Stimulated activated CD8-positive, alpha-beta memory T cell treated with anti-CD3 and anti-CD28 coated beads, Interleukin-15, amount 100 ng/mL, for 24 hours (primary cell): ENCODE results near the gene PGRMC1.
"Not testable (repeated sequence)": the region's sequence is repeated elsewhere in the genome, so short reads cannot be mapped to it uniquely, and the experiment has no call there.

Experiments
- DNase-seq: peaks from one replicate; pipeline ENCODE4 v3.0.0-alpha.2; 2020; ENCODE audit warnings: low read depth

PGRMC1 gene

DNA sequence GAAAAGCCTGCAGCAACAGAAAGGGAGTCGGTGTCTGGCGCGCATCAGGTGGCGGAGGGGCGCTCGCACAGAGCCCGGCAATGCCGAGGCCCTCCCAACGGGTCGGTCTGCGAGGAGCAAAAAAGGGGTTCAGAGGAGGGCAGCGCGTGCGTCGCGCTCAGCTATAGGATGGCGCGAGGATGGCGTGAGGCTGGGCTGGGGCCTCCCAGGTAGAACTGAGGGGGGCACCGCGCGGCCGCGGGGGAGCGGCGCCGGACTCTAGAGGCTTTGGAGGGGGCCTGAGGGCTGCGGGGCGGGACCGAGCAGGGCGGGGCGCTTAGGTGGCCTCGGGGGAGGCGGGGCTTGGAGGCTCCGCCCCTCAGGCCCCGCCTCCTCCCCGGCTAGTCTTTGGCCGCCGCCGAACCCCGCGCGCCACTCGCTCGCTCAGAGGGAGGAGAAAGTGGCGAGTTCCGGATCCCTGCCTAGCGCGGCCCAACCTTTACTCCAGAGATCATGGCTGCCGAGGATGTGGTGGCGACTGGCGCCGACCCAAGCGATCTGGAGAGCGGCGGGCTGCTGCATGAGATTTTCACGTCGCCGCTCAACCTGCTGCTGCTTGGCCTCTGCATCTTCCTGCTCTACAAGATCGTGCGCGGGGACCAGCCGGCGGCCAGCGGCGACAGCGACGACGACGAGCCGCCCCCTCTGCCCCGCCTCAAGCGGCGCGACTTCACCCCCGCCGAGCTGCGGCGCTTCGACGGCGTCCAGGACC lies at the start of gene PGRMC1:
PGRMC1 (plus strand) TSS at position 414 of the 751 bp plus-strand sequence; CDS start at position 493, 79 bp downstream.
- DNase-seq, result peak; percentile 35

DNA sequence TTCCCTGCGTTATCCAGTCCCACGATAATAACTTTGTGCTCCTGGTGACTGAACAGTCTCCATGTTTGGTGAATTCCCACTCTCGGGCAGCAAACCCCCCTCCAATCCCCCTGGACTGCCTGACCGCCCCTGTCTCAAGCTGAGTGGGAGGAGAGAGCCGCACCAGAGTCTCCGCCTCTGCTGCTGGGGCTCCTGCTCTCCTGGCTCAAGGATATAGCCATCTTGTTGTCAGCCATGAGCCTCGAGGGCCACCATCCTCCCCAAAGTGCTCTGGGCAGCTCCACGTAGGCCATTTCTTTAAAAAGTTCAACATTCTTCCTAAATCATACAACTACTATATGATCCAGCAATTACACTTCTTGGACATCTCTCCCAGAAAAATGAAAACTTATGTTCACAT lies 49.3 kb upstream of the PGRMC1 start:
- no peak for DNase-seq

DNA sequence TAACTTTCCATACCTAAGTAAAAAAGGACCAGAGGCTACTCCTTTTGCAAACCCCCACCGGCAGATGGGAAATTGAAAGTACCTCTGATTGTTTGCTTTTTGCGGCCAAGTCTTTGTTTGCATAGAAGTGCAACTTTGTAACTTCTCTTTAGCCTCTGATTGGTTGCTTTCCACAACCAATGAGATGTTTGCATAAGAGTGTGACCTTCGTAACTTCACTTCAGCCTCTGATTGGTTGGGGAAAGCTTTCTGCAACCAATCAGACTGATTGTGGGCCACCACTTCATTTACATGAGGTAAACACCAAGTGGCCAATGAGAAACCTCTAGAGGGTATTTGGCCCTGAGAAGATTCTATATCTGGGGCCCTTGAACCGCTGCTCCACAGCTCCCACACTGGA lies 48.8 kb upstream of the PGRMC1 start:
- DNase-seq, result no peak

DNA sequence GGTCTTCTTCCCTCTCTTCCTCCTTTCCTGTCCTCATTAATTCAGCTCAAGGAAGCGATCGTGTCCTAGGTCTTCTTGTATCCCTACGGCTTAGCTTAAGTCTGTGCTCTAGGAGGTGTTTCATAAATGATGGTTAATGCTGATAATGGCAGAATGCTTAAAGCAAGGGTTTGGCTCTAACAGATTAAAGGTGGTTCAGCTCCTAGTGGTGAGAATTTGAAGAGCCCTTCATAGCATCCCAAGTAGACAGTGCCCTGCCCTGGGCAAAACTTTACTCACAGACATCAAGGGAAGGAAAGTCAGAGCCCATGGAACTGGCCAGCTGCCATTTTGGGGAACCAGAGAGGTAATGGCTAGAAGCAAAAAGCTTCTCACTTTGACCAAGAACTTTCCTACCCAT lies 47.0 kb upstream of the PGRMC1 start:
- DNase-seq, result no peak

DNA sequence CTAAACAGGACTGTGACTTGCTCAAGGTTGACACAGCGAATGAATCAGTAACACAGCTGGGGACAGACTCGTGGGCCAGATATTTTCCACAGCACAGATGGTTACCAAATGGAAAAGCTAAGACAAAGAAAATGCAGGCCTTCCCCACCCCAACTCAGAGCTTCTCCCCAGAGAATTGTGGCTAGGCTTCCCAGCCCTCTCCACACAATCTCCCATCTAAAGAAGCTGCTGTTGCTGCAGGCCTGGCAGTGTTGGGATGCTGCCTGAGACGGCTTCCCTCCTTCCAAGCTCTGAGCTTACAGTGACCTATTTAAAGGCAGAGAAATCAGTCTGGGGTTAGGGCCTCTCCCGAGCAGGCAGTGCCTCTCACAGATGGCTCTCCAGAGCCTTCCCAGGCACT lies 46.5 kb upstream of the PGRMC1 start:
- no peak for DNase-seq

DNA sequence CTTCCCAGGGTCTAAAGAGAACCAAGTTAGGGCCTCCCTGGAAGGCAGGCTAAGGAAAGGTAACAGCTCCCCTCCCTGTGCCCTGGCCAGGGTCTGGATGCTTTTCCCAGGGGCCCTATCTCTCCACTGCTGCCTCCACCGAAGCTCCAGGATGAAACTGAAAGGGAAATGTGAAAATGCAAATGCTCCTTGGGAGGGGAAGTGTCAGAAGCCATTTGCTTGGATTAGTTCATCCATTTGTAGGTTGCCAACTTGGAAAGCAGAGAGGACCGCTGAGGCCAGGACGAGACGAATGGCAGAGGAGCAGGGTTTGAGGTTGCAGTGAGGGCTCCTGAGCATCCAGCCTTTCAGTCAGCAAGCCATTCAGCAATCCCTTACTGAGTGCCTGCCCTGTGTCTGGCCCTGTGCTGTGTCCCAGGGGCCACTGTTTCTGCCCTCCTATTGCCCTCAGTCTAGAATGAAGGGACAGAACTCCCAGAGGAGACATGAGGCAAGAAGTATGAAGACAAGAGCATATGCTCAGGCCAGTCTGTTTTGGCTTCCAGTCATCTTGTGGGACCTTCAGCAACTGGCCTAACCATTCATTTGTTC lies 45.9 kb upstream of the PGRMC1 start:
- DNase-seq, result no peak

DNA sequence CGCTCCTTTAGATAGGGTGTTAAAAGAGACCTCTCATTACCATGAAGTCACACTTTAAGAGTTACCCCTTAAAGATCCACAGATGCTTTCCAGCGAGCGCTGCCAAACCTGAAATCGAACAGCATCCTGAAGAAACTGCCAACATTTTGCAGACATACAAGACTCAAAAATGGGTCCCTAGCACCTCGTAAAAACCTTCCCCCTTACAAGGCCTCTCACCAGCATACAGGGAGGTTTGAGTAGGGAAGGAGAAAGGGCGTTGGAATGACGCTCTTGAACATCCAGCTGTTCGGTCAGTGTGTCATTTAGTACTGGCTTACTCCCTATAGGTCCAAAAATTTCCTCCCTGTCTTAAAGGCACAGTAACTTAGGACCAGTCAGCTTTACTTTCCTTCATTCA lies 45.3 kb upstream of the PGRMC1 start:
- no peak for DNase-seq

DNA sequence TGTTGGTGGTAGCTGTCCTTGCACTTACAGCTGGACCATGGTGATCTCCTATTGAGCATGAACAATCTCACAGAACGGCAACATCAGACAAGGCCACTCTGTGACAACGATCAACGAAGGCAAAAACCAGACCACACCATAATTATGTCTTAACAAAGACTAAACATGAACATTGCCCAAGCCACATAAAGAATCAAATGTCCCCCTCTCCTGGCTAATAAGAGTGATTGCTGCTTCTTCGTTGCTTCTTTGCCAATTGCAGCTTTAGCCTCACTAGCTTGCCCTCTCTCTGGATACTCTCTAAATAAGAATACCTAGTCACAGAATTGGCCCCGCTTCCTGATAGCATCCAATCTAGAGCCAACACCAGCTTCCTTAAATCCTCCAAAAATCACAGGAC lies 41.5 kb upstream of the PGRMC1 start:
- no peak for DNase-seq

DNA sequence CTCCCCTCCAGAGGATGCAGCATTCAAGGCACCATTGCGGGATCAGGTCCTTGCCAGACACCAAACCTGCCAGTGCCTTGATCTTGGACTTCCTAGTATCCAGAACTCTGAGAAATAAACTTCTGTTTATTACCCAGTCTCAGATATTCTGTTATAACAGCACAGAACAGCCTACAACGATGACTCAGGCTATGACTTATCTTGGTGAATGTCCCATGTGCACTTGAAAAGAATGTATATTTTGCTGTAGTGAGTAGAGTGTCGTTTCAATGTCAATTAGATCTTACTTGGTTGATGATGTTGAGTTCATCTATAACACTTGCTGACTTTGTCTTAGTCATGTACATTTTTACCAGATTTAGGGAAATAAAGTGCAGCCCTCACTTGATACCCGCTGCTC lies 34.5 kb upstream of the PGRMC1 start:
- no peak for DNase-seq

DNA sequence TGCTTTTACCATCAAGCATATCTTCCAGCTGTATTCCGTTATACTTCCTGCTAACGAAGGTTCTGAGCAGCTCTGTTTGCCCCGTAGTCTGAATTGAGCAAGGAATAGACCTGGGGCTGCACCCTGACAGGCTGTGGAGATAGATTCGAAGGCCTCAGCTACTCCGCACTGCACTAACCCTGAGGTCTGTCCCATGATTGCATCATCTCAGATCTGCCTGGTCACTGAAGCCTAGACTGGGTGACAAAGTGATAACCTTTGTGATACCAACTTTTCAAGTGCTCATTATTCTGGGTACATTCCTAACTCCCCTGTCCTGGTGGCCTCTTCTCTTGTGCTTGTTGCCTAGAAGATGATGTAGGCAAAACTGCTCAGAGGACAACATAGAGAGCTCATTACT lies 29.9 kb upstream of the PGRMC1 start:
- DNase-seq, result no peak

DNA sequence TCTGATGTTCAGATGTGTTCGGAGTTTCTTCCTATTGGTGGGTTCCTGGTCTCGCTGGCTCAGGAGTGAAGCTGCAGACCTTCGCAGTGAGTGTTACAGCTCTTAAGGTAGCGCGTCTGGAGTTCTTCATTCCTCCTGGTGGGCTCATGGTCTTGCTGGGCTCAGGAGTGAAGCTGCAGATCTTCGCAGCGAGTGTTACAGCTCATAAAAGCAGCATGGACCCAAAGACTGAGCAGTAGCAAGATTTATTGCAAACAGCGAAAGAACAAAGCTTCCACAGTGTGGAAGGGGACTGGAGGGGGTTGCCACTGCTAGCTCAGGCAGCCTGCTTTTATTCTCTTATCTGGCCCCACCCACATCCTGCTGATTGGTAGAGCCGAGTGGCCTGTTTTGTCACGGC lies 28.6 kb upstream of the PGRMC1 start:
- not testable (repeated sequence) for DNase-seq

DNA sequence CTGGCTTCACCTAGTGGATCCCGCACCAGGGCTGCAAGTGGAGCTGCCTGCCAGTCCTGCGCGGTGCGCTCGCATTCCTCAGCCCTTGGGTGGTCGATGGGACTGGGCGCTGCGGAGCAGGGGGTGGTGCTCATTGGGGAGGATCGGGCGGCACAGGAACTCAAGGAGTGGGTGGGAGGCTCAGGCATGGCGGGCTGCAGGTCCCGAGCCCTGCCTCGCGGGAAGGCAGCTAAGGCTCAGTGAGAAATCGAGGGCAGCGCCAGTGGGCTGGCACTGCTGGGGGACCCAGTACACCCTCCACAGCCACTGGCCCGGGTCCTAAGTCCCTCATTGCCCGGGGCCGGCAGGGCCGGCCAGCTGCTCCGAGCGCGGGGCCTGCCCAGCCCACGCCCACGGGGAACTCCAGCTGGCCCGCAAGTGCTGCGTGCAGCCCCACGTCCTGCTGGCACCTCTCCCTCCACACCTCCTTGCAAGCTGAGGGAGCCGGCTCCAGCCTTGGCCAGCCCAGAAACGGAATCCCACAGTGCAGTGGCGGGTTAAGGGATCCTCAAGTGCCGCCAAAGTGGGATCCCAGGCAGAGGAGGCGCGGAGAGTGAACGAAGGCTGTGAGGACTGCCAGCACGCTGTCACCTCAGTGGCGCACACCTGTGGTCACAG lies 27.6 kb upstream of the PGRMC1 start:
- no peak for DNase-seq

DNA sequence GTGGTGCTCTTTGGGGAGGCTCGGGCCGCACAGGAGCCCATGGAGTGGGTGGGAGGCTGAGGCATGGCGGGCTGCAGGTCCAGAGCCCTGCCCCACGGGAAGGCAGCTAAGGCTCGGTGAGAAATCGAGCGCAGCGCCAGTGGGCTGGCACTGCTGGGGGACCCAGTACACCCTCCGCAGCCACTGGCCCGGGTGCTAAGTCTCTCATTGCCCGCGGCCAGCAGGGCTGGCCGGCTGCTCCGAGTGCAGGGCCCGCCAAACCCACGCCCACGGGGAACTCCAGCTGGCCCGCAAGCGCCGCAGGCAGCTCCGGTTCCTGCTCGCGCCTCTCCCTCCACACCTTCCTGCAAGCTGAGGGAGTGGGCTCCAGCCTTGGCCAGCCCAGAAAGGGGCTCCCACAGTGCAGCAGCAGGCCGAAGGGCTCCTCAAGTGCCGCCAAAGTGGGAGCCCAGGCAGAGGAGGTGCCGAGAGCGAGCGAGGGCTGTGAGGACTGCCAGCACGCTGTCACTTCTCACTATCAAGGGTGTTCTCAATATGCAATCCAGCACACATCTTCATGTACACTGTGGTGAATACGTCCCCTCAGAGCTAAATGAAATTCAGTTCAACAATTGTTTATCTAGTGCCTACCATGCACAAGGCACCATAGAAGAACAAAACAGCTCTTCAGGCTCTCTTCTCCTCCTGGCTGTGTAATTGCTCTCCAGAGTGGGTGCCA lies 25.0 kb upstream of the PGRMC1 start:
- DNase-seq, result not testable (repeated sequence)

DNA sequence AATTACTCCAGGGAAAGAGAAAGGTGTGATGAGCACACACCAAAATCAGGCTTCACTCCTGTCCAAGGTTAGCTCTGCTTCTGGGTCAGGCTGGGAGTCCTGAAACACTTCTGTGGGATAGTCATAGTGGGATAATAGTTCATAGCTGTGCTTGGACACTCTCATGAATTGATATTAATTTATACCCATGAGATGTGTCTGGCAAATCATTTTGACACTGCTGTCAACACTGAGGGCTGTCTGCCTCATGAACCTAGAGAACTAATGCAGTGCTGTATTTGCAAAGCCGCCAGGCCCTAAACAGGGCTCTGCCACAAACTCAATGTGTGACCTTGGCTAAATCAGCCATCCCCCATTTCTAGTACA lies 24.5 kb upstream of the PGRMC1 start:
- DNase-seq, result no peak

DNA sequence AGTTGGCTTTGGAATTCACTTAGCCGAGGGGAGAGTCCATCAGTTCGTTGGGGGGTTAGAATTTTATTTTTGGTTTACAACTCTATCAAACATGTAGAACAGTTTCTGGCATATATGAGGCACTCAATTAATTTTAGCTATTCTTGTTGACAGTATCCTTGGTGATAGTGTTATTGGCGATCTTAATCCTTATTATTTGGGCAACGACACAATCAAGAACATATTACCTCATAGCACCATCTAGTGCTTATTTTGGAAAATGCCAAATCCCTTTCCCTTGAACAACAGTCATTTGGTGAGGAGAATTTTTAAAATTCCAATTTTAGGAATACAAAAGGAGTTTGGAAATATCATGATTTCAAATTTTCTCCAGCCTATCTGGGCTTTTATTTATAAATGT lies 17.9 kb upstream of the PGRMC1 start:
- DNase-seq, result no peak

DNA sequence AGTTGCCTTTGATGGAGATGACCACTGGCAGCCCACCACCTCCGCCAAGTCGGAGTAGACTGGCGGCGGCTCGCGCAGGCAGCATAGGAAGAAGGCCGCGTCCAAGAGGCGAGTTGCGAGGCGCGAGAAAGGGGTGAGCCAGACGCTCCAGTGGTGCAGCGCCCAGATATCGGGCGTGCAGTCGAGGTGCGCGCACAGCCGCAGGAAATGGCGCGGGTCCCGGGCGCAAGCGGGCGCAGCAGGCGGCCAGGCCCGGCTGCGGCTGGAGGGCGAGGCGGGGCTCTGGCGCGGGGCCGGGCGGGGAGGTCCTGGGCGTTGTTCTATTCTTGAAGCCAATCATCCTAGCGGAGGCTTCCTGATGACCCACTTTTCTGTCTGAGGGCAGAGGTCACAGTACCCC lies 13.2 kb upstream of the PGRMC1 start:
- DNase-seq, result no peak

DNA sequence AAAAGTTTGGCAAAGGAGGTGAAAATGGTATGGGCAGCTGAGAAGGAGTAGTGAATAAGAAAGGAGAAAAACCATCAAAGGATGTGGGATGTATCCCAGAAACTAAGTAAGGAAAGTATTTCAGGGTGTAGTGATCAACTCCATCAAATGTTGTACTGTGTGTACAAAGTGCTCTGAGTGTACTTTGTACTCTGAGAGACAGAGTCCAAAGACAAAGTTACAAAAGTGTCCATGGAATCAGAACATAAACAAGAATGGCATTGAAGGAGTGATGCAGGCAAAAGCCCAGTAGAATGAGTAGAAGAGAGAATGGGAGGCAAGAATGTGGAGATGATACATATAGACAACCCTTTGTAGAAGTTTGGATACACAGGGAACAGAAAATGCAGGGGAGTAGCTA lies 12.3 kb upstream of the PGRMC1 start:
- DNase-seq, result no peak

DNA sequence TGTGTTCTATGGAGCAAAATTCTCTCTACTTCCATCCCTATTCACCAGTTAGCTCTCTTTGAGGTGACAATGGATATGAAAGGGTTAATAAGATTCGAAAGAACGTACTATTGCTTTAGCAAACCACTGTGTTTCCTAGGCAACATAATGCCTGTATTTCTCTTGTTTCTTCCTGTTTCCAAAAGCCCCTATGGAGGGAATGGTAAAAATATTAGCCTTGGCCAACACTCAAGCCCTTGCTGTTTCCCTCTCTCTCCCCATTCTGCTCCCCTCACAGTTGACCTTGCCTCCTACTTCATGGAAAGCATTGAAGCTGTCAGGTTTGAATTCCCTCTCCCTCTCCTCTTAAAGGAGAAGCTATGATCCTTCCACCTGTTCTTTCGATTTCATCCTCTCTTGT lies 9.6 kb upstream of the PGRMC1 start:
- DNase-seq, result no peak

DNA sequence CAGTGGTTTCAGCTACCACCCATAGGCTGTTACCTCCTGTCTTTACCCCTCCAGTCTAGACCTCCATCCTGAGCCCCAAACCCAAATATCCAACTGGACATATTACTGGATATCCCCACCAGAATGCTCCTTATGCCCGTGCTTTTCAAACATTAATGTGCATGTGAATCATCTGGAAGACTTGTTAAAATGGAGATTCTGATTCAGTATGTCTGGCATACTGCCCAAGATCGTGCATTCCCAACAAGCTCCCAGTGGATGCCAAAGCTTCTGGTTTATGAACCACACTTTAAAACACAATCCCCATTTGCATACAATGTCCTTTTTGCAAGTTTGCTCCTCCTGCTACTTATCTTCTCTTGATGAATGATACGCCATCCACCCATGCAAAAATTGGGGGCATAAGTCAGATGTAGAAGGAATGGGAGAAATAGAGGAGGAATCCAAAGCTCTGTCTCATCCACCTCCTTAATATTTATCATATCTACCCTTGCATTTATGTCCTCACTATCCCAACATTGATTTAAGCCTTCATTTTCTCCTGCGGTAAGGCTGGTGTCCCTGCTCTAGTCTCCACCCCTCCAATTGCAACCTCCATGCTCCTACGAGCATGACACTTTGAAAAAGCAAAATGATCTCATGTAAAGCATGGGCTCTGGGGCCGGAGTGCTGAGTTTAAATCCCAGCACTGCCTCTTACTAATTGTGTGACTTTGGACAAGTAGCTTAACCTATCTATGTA lies 7.4 kb upstream of the PGRMC1 start:
- no peak for DNase-seq

DNA sequence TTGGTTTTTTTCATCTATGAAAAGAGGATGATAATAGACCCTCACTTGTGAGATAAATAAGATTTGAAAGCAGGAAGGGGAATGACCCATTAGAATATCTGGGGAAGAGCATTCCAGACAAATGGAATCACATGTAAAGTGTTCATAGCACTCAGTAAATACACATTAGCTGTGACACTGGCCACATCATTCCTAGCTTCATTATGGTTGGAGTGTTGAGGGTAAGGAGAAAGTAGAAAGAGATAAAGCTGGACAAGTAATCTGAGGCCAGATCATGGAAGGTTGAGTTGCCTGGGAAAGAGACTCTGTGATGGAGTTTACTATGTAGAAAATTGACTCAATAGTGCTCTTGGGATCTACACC lies 6.9 kb upstream of the PGRMC1 start:
- no peak for DNase-seq

DNA sequence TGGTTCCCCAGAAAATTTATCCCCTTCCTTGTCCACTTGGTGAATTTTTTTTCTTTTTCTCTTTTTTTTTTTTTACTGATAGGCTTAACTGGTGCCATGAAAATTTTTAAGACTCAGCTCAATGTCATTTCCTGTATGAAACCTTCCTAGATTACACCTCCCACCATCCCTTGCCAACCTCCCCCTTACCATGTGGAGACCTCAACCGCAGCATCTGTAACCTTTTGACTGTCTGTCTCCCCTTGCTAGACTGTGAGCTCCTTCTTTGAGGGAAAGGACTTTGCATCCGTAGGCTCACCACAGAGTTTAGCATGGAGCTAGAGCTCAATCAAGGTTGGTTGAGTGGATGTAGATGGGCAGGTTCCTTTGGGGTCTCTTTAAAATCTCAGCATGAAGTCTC lies 5.2 kb upstream of the PGRMC1 start:
- no peak for DNase-seq

DNA sequence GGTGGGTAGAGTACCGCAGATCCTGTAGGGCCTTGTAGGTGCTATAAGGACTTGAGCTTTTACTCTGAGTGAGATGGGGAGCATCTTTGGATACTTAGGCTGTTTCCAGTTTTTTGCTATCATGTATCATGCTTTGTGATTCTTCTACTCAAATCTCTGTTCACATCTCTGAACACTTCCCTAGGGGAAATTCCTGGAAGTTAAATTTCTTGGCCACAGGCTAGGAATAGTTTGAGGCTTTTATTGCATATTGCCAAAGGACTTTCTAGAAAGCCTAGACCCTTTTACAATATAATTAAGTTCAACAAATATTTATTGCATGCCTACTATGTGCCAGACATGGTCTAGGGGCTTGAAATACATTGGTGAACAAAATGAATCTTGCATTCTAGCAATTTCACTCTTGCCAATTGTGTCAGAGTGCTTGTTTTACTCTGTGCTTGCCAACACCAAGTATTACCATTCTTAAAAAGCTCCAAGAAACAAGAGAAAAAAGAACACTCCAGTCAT lies 4.1 kb upstream of the PGRMC1 start:
- DNase-seq, result no peak
